Neural progenitor cell (in vitro differentiated cells): ENCODE results near the gene SLC4A11. TPM values are rescaled to one million over a fixed set of nuclear protein-coding genes. Genes with fewer than 3 reads are reported as not detected.

Experiments used
- DNase-seq: peaks from one replicate; pipeline ENCODE4 v3.0.0-alpha.2; 2016; ENCODE audit warnings: low spot score
- H2AFZ ChIP-seq: fragments of 200-600 bp; sonication (generic); replicated peaks from 2 replicates; pipeline ENCODE4 v1.6.1; 2016; ENCODE audit warnings: antibody characterized with exemption
- H3F3A ChIP-seq: fragments of 200-600 bp; sonication (generic); 2 replicates; pipeline ENCODE4 v1.6.1; 2016; ENCODE audit warnings: antibody characterized with exemption, low read depth
- H3K27ac ChIP-seq: fragments of 200-600 bp; sonication (generic); 2 replicates; pipeline ENCODE4 v1.5.1; 2016; ENCODE audit warnings: mild to moderate bottlenecking
- H3K27me3 ChIP-seq: fragments of 200-600 bp; sonication (generic); 2 replicates; pipeline ENCODE4 v1.6.1; 2016; ENCODE audit warnings: mild to moderate bottlenecking, moderate library complexity
- H3K36me3 ChIP-seq: fragments of 200-600 bp; sonication (generic); 2 replicates; pipeline ENCODE4 v1.5.1; 2016
- H3K4me1 ChIP-seq: fragments of 200-600 bp; sonication (generic); 2 replicates; pipeline ENCODE4 v1.6.1; 2016; ENCODE audit warnings: mixed run types
- H3K4me2 ChIP-seq: fragments of 200-600 bp; sonication (generic); 2 replicates; pipeline ENCODE4 v1.6.1; 2016
- H3K4me3 ChIP-seq: fragments of 200-600 bp; sonication (generic); 2 replicates; pipeline ENCODE4 v1.5.1; 2016
- H3K79me2 ChIP-seq: fragments of 200-600 bp; sonication (generic); 2 replicates; pipeline ENCODE4 v1.6.1; 2016; ENCODE audit warnings: low read depth
- H3K9ac ChIP-seq: fragments of 200-600 bp; sonication (generic); 2 replicates; pipeline ENCODE4 v1.6.1; 2016
- H3K9me3 ChIP-seq: fragments of 200-600 bp; sonication (generic); 2 replicates; pipeline ENCODE4 v1.5.1; 2016; ENCODE audit warnings: low read depth
- H4K20me1 ChIP-seq: fragments of 200-600 bp; sonication (generic); 2 replicates; pipeline ENCODE4 v1.6.1; 2016; ENCODE audit warnings: low read depth
- H3K27ac Mint-ChIP-seq: 3 replicates; pipeline ENCODE4 v1.8.0; 2021; ENCODE audit warnings: mixed read lengths
- H3K27me3 Mint-ChIP-seq: 2 replicates; pipeline ENCODE4 v1.8.0; 2022; ENCODE audit warnings: low read depth, mild to moderate bottlenecking, inconsistent platforms, moderate library complexity, mixed read lengths; ENCODE audit not compliant: insufficient read depth
- H3K36me3 Mint-ChIP-seq: 3 replicates; pipeline ENCODE4 v1.8.0; 2021; ENCODE audit warnings: mixed read lengths
- H3K4me1 Mint-ChIP-seq: 3 replicates; pipeline ENCODE4 v1.8.0; 2021; ENCODE audit warnings: mixed read lengths
- H3K4me3 Mint-ChIP-seq: 3 replicates; pipeline ENCODE4 v1.8.0; 2021; ENCODE audit warnings: mild to moderate bottlenecking, moderate library complexity, mixed read lengths
- H3K9me3 Mint-ChIP-seq: 3 replicates; pipeline ENCODE4 v1.8.0; 2020; ENCODE audit warnings: mixed read lengths
- CTCF ChIP-seq: fragments of 200-600 bp; sonication (generic); IDR thresholded peaks from 2 replicates; pipeline ENCODE4 v1.5.1; 2017; ENCODE audit warnings: antibody characterized with exemption, mild to moderate bottlenecking
- EZH2 ChIP-seq: fragments of 200-600 bp; sonication (generic); IDR thresholded peaks from 2 replicates; pipeline ENCODE4 v1.6.1; 2017; ENCODE audit warnings: antibody characterized with exemption, mild to moderate bottlenecking, moderate library complexity
- EZH2phosphoT487 ChIP-seq: fragments of 200-600 bp; sonication (generic); IDR thresholded peaks from 2 replicates; pipeline ENCODE4 v1.6.1; 2017; ENCODE audit warnings: antibody characterized with exemption
- total RNA-seq: library from RNA; depleted of rRNA; stranded (reverse); fragments of >200 nt; gene quantifications from 2 replicates; pipeline ENCODE4 v1.2.3, GENCODE V29; 2015; ENCODE audit warnings: low replicate concordance

Gene SLC4A11
- total RNA-seq, 1 donor from 2014 or later, result 0.95 TPM

- peaks cover 8% of the 10 kb centered on the region for H3K4me1 Mint-ChIP-seq
- peak; percentile 57 for DNase-seq
- Histone ChIP-seq H3F3A (no peaks in the 10 kb centered on the region), H3K36me3 (no peaks in the 10 kb centered on the region), H3K4me3 (no peak overlapping the region), H3K27me3 (no peaks in the 10 kb centered on the region), H4K20me1 (no peaks in the 10 kb centered on the region), H3K4me2 (no peak overlapping the region), H3K4me1 (no peaks in the 10 kb centered on the region), H3K9ac (no peak overlapping the region), H2AFZ (no peak overlapping the region), H3K9me3 (no peaks in the 10 kb centered on the region), H3K27ac (no peak overlapping the region), H3K79me2 (no peaks in the 10 kb centered on the region)
- peak; percentile 57 for TF ChIP-seq CTCF
- no peak for TF ChIP-seq EZH2
- H3K9me3 Mint-ChIP-seq, result no peaks in the 10 kb centered on the region
- H3K4me3 Mint-ChIP-seq, result no peak overlapping the region
- peaks cover 15% of the 10 kb centered on the region for H3K36me3 Mint-ChIP-seq
- no peaks in the 10 kb centered on the region for H3K27me3 Mint-ChIP-seq
- no peak overlapping the region for H3K27ac Mint-ChIP-seq
Measured at GRCh38 chr20:3276680-3277015, 37.7 kb upstream of the SLC4A11 start.

- no peaks in the 10 kb centered on the region for H3K36me3 ChIP-seq
- Mint-ChIP-seq H3K4me1 (peaks cover 8% of the 10 kb centered on the region), H3K27ac (no peak overlapping the region), H3K36me3 (peaks cover 13% of the 10 kb centered on the region), H3K27me3 (no peaks in the 10 kb centered on the region), H3K4me3 (no peak overlapping the region), H3K9me3 (no peaks in the 10 kb centered on the region)
- DNase-seq, result no peak
- H3K79me2 ChIP-seq, result no peaks in the 10 kb centered on the region
- no peak overlapping the region for H2AFZ ChIP-seq
- no peaks in the 10 kb centered on the region for H3K9me3 ChIP-seq
- H3K4me2 ChIP-seq, result no peak overlapping the region
- H3F3A ChIP-seq, result no peaks in the 10 kb centered on the region
- H3K27ac ChIP-seq, result no peak overlapping the region
- TF ChIP-seq CTCF, result no peak
- no peak for TF ChIP-seq EZH2
- TF ChIP-seq EZH2phosphoT487, result no peak
- no peaks in the 10 kb centered on the region for H3K27me3 ChIP-seq
- no peak overlapping the region for H3K9ac ChIP-seq
- no peak overlapping the region for H3K4me3 ChIP-seq
- H4K20me1 ChIP-seq, result no peaks in the 10 kb centered on the region
- H3K4me1 ChIP-seq, result no peaks in the 10 kb centered on the region
Measured at GRCh38 chr20:3275966-3276679, 37.1 kb upstream of the SLC4A11 start.

- no peak overlapping the region for H3K27ac Mint-ChIP-seq
- H3K36me3 ChIP-seq, result no peaks in the 10 kb centered on the region
Measured at GRCh38 chr20:3275064-3275935, 36.3 kb upstream of the SLC4A11 start.

More at GRCh38 chr20:3275064-3275935, 36.3 kb upstream of the SLC4A11 start:
- Histone ChIP-seq H3K4me3 (no peak overlapping the region), H4K20me1 (no peaks in the 10 kb centered on the region), H3K4me1 (no peaks in the 10 kb centered on the region), H3F3A (no peaks in the 10 kb centered on the region), H3K9ac (no peak overlapping the region), H3K27me3 (no peaks in the 10 kb centered on the region), H3K4me2 (no peak overlapping the region), H3K9me3 (no peaks in the 10 kb centered on the region), H2AFZ (no peak overlapping the region), H3K79me2 (no peaks in the 10 kb centered on the region), H3K27ac (no peak overlapping the region)
- Mint-ChIP-seq H3K27me3 (no peaks in the 10 kb centered on the region), H3K36me3 (peaks cover 15% of the 10 kb centered on the region), H3K4me1 (peaks cover 8% of the 10 kb centered on the region), H3K9me3 (no peaks in the 10 kb centered on the region), H3K4me3 (no peak overlapping the region)
- no peak for DNase-seq
- TF ChIP-seq EZH2phosphoT487 (no peak), CTCF (no peak), EZH2 (no peak)
